Thoracic aorta (tissue), 2 donors: ENCODE data around the gene SPATA25. TPM values are rescaled to one million over a fixed set of nuclear protein-coding genes. Genes with fewer than 3 reads are reported as not detected.

Experiments
- ATAC-seq: fragments of 150-250 bp; one replicate; pipeline ENCODE4 v1.8.0; 2017; ENCODE audit warnings: low read depth; ENCODE audit not compliant: insufficient number of reproducible peaks, low FRiP score
- DNase-seq: peaks from one replicate; pipeline ENCODE4 v3.0.0-alpha.2; 2020; ENCODE audit warnings: low spot score
- H3K27ac ChIP-seq, 2 donors: fragments of 200-600 bp; sonication (generic); 1 replicate in 1 of 2; 2 replicates in 1 of 2; pipeline ENCODE4 v1.5.1; 2016; ENCODE audit warnings: mild to moderate bottlenecking in 2 of 2, moderate library complexity in 2 of 2
- H3K27me3 ChIP-seq: fragments of 200-600 bp; sonication (generic); replicated peaks from 2 replicates; pipeline ENCODE4 v1.6.0; 2016; ENCODE audit warnings: mild to moderate bottlenecking; ENCODE audit not compliant: insufficient read depth
- H3K36me3 ChIP-seq: fragments of 200-600 bp; sonication (generic); one replicate; pipeline ENCODE4 v1.5.1; 2016
- H3K4me1 ChIP-seq, 2 donors: fragments of 200-600 bp; sonication (generic); 1 replicate in 1 of 2; 2 replicates in 1 of 2; pipeline versions ENCODE4 v1.5.1 to v1.6.0; 2016; ENCODE audit warnings: low read depth in 2 of 2, mild to moderate bottlenecking in 1 of 2; ENCODE audit not compliant: control insufficient read depth in 1 of 2
- H3K4me3 ChIP-seq: fragments of 200-600 bp; sonication (generic); 2 replicates; pipeline ENCODE4 v1.5.1; 2016; ENCODE audit warnings: mild to moderate bottlenecking
- H3K9me3 ChIP-seq: fragments of 200-600 bp; sonication (generic); 2 replicates; pipeline ENCODE4 v1.5.1; 2016
- CTCF ChIP-seq: fragments of 200-600 bp; sonication (generic); IDR thresholded peaks from one replicate; pipeline ENCODE4 v1.5.1; 2019; ENCODE audit warnings: antibody characterized with exemption
- total RNA-seq, 2 donors: library from RNA; depleted of rRNA; stranded (reverse); fragments of >200 nt; gene quantifications; one replicate each; pipeline versions ENCODE4 v1.1.0 to v1.2.3, GENCODE V29; 2016

Gene SPATA25
- total RNA-seq, 2 donors from 2014 or later = 16.6 to 16.7 TPM

GRCh38 chr20:45911486-45912343 lies 24.3 kb upstream of the SPATA25 start, which contains the start of gene PLTP:
Gene PLTP, minus strand, starts transcription at chr20:45912155. Its CDS starts 703 bp downstream, at chr20:45911452.
- H3K9me3 ChIP-seq = no peaks in the 10 kb centered on the region
- DNase-seq (no peak), ATAC-seq (peak; percentile 2)
- peak within 1 kb of the TSS; percentile 81 for H3K4me3 ChIP-seq
- H3K36me3 ChIP-seq = no peaks in the 10 kb centered on the region
- no peaks in the 10 kb centered on the region for H3K27me3 ChIP-seq
- peaks cover 6 to 23% of the 10 kb centered on the region in 2 donors for H3K4me1 ChIP-seq
- peak within 1 kb of the TSS; percentile 55 to 71 for H3K27ac ChIP-seq
- no peak for TF ChIP-seq CTCF

- Histone ChIP-seq H3K27me3 (no peaks in the 10 kb centered on the region), H3K4me1 (peaks cover 6 to 23% of the 10 kb centered on the region in 2 donors), H3K27ac (peak overlapping the region; percentile 55 to 71), H3K4me3 (peak overlapping the region; percentile 81), H3K9me3 (no peaks in the 10 kb centered on the region), H3K36me3 (no peaks in the 10 kb centered on the region)
- peak; percentile 93 for DNase-seq
- no peak for TF ChIP-seq CTCF
- ATAC-seq = peak; percentile 95
These were observed 23.5 kb upstream of the SPATA25 start for GRCh38 chr20:45910670-45911485.

- H3K9me3 ChIP-seq = no peaks in the 10 kb centered on the region
- H3K36me3 ChIP-seq = no peaks in the 10 kb centered on the region
- DNase-seq (no peak), ATAC-seq (no peak)
- no peaks in the 10 kb centered on the region for H3K27me3 ChIP-seq
- peak overlapping the region; percentile 81 for H3K4me3 ChIP-seq
- peak overlapping the region in 1 of 2 donors; percentile 20 for H3K27ac ChIP-seq
- H3K4me1 ChIP-seq = peaks cover 6 to 23% of the 10 kb centered on the region in 2 donors
- TF ChIP-seq CTCF = no peak
These were observed 22.6 kb upstream of the SPATA25 start for GRCh38 chr20:45909817-45910669.

GRCh38 chr20:45909336-45909808 lies 21.9 kb upstream of the SPATA25 start:
- Histone ChIP-seq H3K36me3 (no peaks in the 10 kb centered on the region), H3K9me3 (no peaks in the 10 kb centered on the region), H3K27ac (no peak overlapping the region), H3K4me1 (peaks cover 6 to 23% of the 10 kb centered on the region in 2 donors), H3K4me3 (peak overlapping the region; percentile 5), H3K27me3 (no peaks in the 10 kb centered on the region)
- DNase-seq (no peak), ATAC-seq (no peak)
- TF ChIP-seq CTCF = no peak
